IMR-90 (cell line): Measurements from ENCODE around the gene SNAP25. TPM values are rescaled to one million over a fixed set of nuclear protein-coding genes. Genes with fewer than 3 reads are reported as not detected.

Experiments used
- ATAC-seq: fragments of 200-7000 bp; cut with Tn5 transposase; 2 replicates; pipeline ENCODE4 v1.9.1; 2020; ENCODE audit warnings: low read depth, mild to moderate bottlenecking, moderate library complexity
- BruUV-seq: library from RNA; stranded (reverse); fragments of 400-500 nt; replicated peaks from 2 replicates; lab custom pipeline; 2021; lab: Mats Ljungman, UMichigan
- CTCF ChIA-PET: fragments of 300-600 bp; formaldehyde crosslinking; extraction: SDS; loops from one replicate; lab custom pipeline; 2021; ENCODE audit warnings: antibody characterized with exemption; lab: Yijun Ruan, JAX
- POLR2A ChIA-PET: fragments of 300-600 bp; sonication (Branson Sonifier 250); formaldehyde crosslinking; loops from one replicate; lab custom pipeline; 2022; ENCODE audit warnings: antibody characterized with exemption; ENCODE audit not compliant: unreplicated experiment; lab: Charles Lee
- DNase-seq: peaks from one replicate; pipeline ENCODE4 v3.0.0; 2013
- H2AFZ ChIP-seq: replicated peaks from 2 replicates; pipeline ENCODE3; 2013; ENCODE audit warnings: low read length, mild to moderate bottlenecking; ENCODE audit not compliant: poor library complexity
- H2AK5ac ChIP-seq: 2 replicates; pipeline ENCODE4 v1.6.1; 2013; ENCODE audit warnings: low read depth, low read length, inconsistent platforms
- H2AK9ac ChIP-seq: replicated peaks from 2 replicates; pipeline ENCODE3; 2013; ENCODE audit warnings: mild to moderate bottlenecking, low read depth, low read length, moderate library complexity; ENCODE audit not compliant: poor library complexity
- H2BK120ac ChIP-seq: 2 replicates; pipeline ENCODE4 v1.6.1; 2013; ENCODE audit warnings: low read depth, low read length, inconsistent platforms
- H2BK15ac ChIP-seq: 3 replicates; pipeline ENCODE4 v1.6.1; 2013; ENCODE audit warnings: low read depth, low read length, inconsistent platforms
- H2BK20ac ChIP-seq: 2 replicates; pipeline ENCODE4 v1.6.1; 2013; ENCODE audit warnings: low read depth, mild to moderate bottlenecking, inconsistent platforms, low read length, moderate library complexity
- H2BK5ac ChIP-seq: 2 replicates; pipeline ENCODE4 v1.6.1; 2013; ENCODE audit warnings: mild to moderate bottlenecking, low read depth, low read length, inconsistent platforms; ENCODE audit not compliant: poor library complexity, severe bottlenecking
- H3K14ac ChIP-seq: replicated peaks from 2 replicates; pipeline ENCODE4 v1.6.1; 2013; ENCODE audit warnings: low read depth, low read length, inconsistent platforms
- H3K18ac ChIP-seq: 2 replicates; pipeline ENCODE4 v1.6.1; 2013; ENCODE audit warnings: low read depth, low read length, control low read depth
- H3K23ac ChIP-seq: 2 replicates; pipeline ENCODE4 v1.6.1; 2013; ENCODE audit warnings: low read depth, low read length, inconsistent platforms
- H3K27ac ChIP-seq: 2 replicates; pipeline ENCODE4 v1.5.1; 2013; ENCODE audit warnings: mild to moderate bottlenecking, control low read depth, low read length; ENCODE audit not compliant: insufficient read depth
- H3K27me3 ChIP-seq: 2 replicates; pipeline ENCODE4 v1.6.1; 2013; ENCODE audit warnings: low read length; ENCODE audit not compliant: control insufficient read depth, insufficient read depth
- H3K36me3 ChIP-seq: 2 replicates; pipeline ENCODE4 v1.6.1; 2013; ENCODE audit warnings: low read length, mixed read lengths; ENCODE audit not compliant: control insufficient read depth, insufficient read depth
- H3K4ac ChIP-seq: 2 replicates; pipeline ENCODE4 v1.6.1; 2013; ENCODE audit warnings: low read depth, low read length, inconsistent platforms
- H3K4me1 ChIP-seq: 2 replicates; pipeline ENCODE4 v1.6.1; 2013; ENCODE audit warnings: low read length, mixed read lengths; ENCODE audit not compliant: control insufficient read depth, insufficient read depth
- H3K4me2 ChIP-seq: 2 replicates; pipeline ENCODE4 v1.6.1; 2013; ENCODE audit warnings: low read depth, mild to moderate bottlenecking, control low read depth, low read length, moderate library complexity
- H3K4me3 ChIP-seq: 2 replicates; pipeline ENCODE4 v1.5.1; 2013; ENCODE audit warnings: low read depth, mild to moderate bottlenecking, control low read depth, low read length, moderate library complexity; ENCODE audit not compliant: insufficient read depth
- H3K56ac ChIP-seq: 2 replicates; pipeline ENCODE4 v1.6.1; 2013; ENCODE audit warnings: low read length, inconsistent platforms; ENCODE audit not compliant: insufficient read depth; ENCODE audit errors: extremely low read depth
- H3K79me1 ChIP-seq, 2 experiments: 2 replicates each; pipeline ENCODE4 v1.6.1; 2013; ENCODE audit warnings: low read length in 2 of 2, inconsistent platforms in 1 of 2, low read depth in 1 of 2
- H3K9ac ChIP-seq: 2 replicates; pipeline ENCODE4 v1.6.1; 2013; ENCODE audit warnings: low read depth, low read length, control low read depth
- H3K9me1 ChIP-seq: 2 replicates; pipeline ENCODE4 v1.6.1; 2013; ENCODE audit warnings: low read length, inconsistent platforms; ENCODE audit not compliant: insufficient read depth
- H3K9me3 ChIP-seq: 2 replicates; pipeline ENCODE4 v1.6.1; 2013; ENCODE audit warnings: low read length; ENCODE audit not compliant: control insufficient read depth, insufficient read depth
- H4K20me1 ChIP-seq: 2 replicates; pipeline ENCODE4 v1.6.1; 2013; ENCODE audit warnings: low read length, inconsistent platforms; ENCODE audit not compliant: insufficient read depth
- H4K5ac ChIP-seq: 2 replicates; pipeline ENCODE4 v1.6.1; 2013; ENCODE audit warnings: mild to moderate bottlenecking, low read depth, low read length, control low read depth
- H4K8ac ChIP-seq, 2 experiments: 2 replicates each; pipeline ENCODE4 v1.6.1; 2013; ENCODE audit warnings: low read depth in 2 of 2, low read length in 2 of 2, control low read depth in 1 of 2, inconsistent platforms in 1 of 2
- H4K91ac ChIP-seq: 2 replicates; pipeline ENCODE4 v1.6.1; 2013; ENCODE audit warnings: low read depth, low read length, inconsistent platforms; ENCODE audit not compliant: insufficient read depth
- BHLHE40 ChIP-seq: fragments of 150-350 bp; IDR thresholded peaks from 2 replicates; pipeline ENCODE4 v1.6.1; 2016; ENCODE audit warnings: mild to moderate bottlenecking, low read depth, low read length
- CEBPB ChIP-seq: IDR thresholded peaks from 2 replicates; pipeline ENCODE4 v1.6.1; 2012; ENCODE audit warnings: low read depth, low read length, improper control_type of control experiment
- CHD1 ChIP-seq: IDR thresholded peaks from 2 replicates; pipeline ENCODE4 v1.6.1; 2012; ENCODE audit warnings: low read depth, low read length, improper control_type of control experiment
- FOS ChIP-seq: fragments of 150-350 bp; IDR thresholded peaks from 2 replicates; pipeline ENCODE4 v1.6.1; 2016; ENCODE audit warnings: low read depth, low read length
- MAFK ChIP-seq: IDR thresholded peaks from 2 replicates; pipeline ENCODE4 v1.6.1; 2012; ENCODE audit warnings: low read depth, low read length, improper control_type of control experiment
- MXI1 ChIP-seq: IDR thresholded peaks from 2 replicates; pipeline ENCODE4 v1.6.1; 2012; ENCODE audit warnings: low read depth, mild to moderate bottlenecking, low read length, moderate library complexity, borderline replicate concordance
- NFE2L2 ChIP-seq: fragments of 150-350 bp; IDR thresholded peaks from 2 replicates; pipeline ENCODE4 v1.6.1; 2016; ENCODE audit warnings: low read depth, mild to moderate bottlenecking, low read length
- POLR2A ChIP-seq: IDR thresholded peaks from 2 replicates; pipeline ENCODE4 v1.6.1; 2012; ENCODE audit warnings: mild to moderate bottlenecking, low read depth, low read length
- RAD21 ChIP-seq: IDR thresholded peaks from 2 replicates; pipeline ENCODE4 v1.6.1; 2012; ENCODE audit warnings: low read length, improper control_type of control experiment
- RCOR1 ChIP-seq: IDR thresholded peaks from 2 replicates; pipeline ENCODE4 v1.6.1; 2012; ENCODE audit warnings: mild to moderate bottlenecking, low read length, improper control_type of control experiment; ENCODE audit not compliant: insufficient replicate concordance
- RFX5 ChIP-seq: IDR thresholded peaks from 2 replicates; pipeline ENCODE4 v1.8.0; 2012; ENCODE audit warnings: low read depth, mild to moderate bottlenecking, low read length, moderate library complexity
- SMC3 ChIP-seq: fragments of 150-350 bp; IDR thresholded peaks from 2 replicates; pipeline ENCODE4 v1.6.1; 2016; ENCODE audit warnings: low read depth, mild to moderate bottlenecking, antibody characterized with exemption, low read length, moderate library complexity
- WGBS, 2 experiments: methylation state at CpG; one replicate each; pipeline versions ENCODE4 v1.1.5 to v1.1.7; 2013; ENCODE audit warnings: missing lambda C conversion rate in 2 of 2; ENCODE audit not compliant: insufficient read length in 1 of 2; ENCODE audit errors: extremely low coverage in 2 of 2; 5-methylcytosine and 5-hydroxymethylcytosine counted together
- dilution Hi-C: fragments of 300-500 bp; cut with HindIII; formaldehyde crosslinking; loops from one replicate; pipeline ENCODE4 v1.14.3; 2018; ENCODE audit warnings: low sequenced_read_pairs; ENCODE audit not compliant: unreplicated experiment
- in situ Hi-C: fragments of 300-500 bp; cut with MboI; formaldehyde crosslinking; loops from 3 replicates; pipeline ENCODE4 v1.14.3; 2019; ENCODE audit warnings: low sequenced_read_pairs, inconsistent platforms, mixed read lengths
- intact Hi-C: fragments of 100-400 bp; cut with micrococcal nuclease; formaldehyde crosslinking; loops from 2 replicates; pipeline ENCODE4 v1.10.0; 2022
- polyA plus RNA-seq, 3 experiments: library from polyadenylated mRNA; depleted of rRNA; stranded (reverse); fragments of >200 nt; gene quantifications; 2 replicates each; pipeline ENCODE4 v1.2.3, GENCODE V29; 2012; ENCODE audit warnings: low replicate concordance in 1 of 3
- total RNA-seq: library from RNA; depleted of rRNA; stranded (reverse); fragments of >200 nt; gene quantifications from 2 replicates; pipeline ENCODE4 v1.2.3, GENCODE V29; 2012
- TF ChIP-seq, protein P1 (sequence below): fragments of 150-350 bp; IDR thresholded peaks from 2 replicates; pipeline ENCODE4 v1.6.1; 2017; ENCODE audit warnings: mild to moderate bottlenecking, antibody characterized with exemption, low read length, low read depth
- TF ChIP-seq, protein P2 (sequence below): fragments of 150-350 bp; IDR thresholded peaks from 2 replicates; pipeline ENCODE4 v1.6.1; 2016; ENCODE audit warnings: low read depth, mild to moderate bottlenecking, low read length, moderate library complexity, borderline replicate concordance

SNAP25 gene
- total and polyA plus RNA-seq, 2 of the 4 experiments (the other 2 are of a cell fraction): 1.1 to 2.8 TPM

GRCh38 chr20:10329387-10330005 lies 110.9 kb downstream of the SNAP25 start:
- ChIA-PET CTCF (no interaction called here), POLR2A (no interaction called here)
- no peaks in the 10 kb centered on the region for H3K9me1 ChIP-seq
- no peak overlapping the region for H3K4me2 ChIP-seq
- no peak overlapping the region for H3K14ac ChIP-seq
- H3K36me3 ChIP-seq: no peaks in the 10 kb centered on the region
- H3K4ac ChIP-seq: no peak overlapping the region
- no peak for ATAC-seq
- no TSS peak for BruUV-seq
- in situ Hi-C loops: no loop called here
- H3K23ac ChIP-seq: no peak overlapping the region
- no peaks in the 10 kb centered on the region for H3K79me1 ChIP-seq
- H3K9ac ChIP-seq: no peak overlapping the region
- H3K4me1 ChIP-seq: no peaks in the 10 kb centered on the region
- no peaks in the 10 kb centered on the region for H4K20me1 ChIP-seq
- H4K91ac ChIP-seq: no peak overlapping the region
- WGBS, 2 experiments: no CpG with 5 or more reads among the region's 4 CpGs
- no peak overlapping the region for H3K4me3 ChIP-seq
- no peak overlapping the region for H4K8ac ChIP-seq
- DNase-seq: no peak
- no peaks in the 10 kb centered on the region for H3K27me3 ChIP-seq
- no peak overlapping the region for H3K56ac ChIP-seq
- no peak overlapping the region for H2AFZ ChIP-seq
- no peak overlapping the region for H2AK5ac ChIP-seq
- no peak overlapping the region for H4K5ac ChIP-seq
- H2BK5ac ChIP-seq: no peak overlapping the region
- no peak overlapping the region for H3K18ac ChIP-seq
- dilution Hi-C loops: no loop called here
- no peak overlapping the region for H3K27ac ChIP-seq
- no peak overlapping the region for H2BK20ac ChIP-seq
- H3K9me3 ChIP-seq: no peaks in the 10 kb centered on the region
- no peak overlapping the region for H2AK9ac ChIP-seq
- H2BK15ac ChIP-seq: no peak overlapping the region
- intact Hi-C loops: no loop called here
- TF ChIP-seq, protein P1, sequence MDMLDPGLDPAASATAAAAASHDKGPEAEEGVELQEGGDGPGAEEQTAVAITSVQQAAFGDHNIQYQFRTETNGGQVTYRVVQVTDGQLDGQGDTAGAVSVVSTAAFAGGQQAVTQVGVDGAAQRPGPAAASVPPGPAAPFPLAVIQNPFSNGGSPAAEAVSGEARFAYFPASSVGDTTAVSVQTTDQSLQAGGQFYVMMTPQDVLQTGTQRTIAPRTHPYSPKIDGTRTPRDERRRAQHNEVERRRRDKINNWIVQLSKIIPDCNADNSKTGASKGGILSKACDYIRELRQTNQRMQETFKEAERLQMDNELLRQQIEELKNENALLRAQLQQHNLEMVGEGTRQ: no peak
- no peak for TF ChIP-seq CEBPB
- no peak for TF ChIP-seq NFE2L2
- TF ChIP-seq, protein P2, sequence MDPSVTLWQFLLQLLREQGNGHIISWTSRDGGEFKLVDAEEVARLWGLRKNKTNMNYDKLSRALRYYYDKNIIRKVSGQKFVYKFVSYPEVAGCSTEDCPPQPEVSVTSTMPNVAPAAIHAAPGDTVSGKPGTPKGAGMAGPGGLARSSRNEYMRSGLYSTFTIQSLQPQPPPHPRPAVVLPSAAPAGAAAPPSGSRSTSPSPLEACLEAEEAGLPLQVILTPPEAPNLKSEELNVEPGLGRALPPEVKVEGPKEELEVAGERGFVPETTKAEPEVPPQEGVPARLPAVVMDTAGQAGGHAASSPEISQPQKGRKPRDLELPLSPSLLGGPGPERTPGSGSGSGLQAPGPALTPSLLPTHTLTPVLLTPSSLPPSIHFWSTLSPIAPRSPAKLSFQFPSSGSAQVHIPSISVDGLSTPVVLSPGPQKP: no peak
- TF ChIP-seq CHD1: no peak
- TF ChIP-seq RFX5: no peak
- no peak for TF ChIP-seq MAFK
- TF ChIP-seq FOS: no peak
- TF ChIP-seq MXI1: no peak
- no peak for TF ChIP-seq SMC3
- no peak for TF ChIP-seq POLR2A
- no peak for TF ChIP-seq RAD21
- no peak for TF ChIP-seq RCOR1
- TF ChIP-seq BHLHE40: no peak
- no peak overlapping the region for H2BK120ac ChIP-seq
